Type B pancreatic cell (in vitro differentiated cells): ENCODE data around the gene GFRA1. TPM values are rescaled to one million over a fixed set of nuclear protein-coding genes. Genes with fewer than 3 reads are reported as not detected.

Experiments
- DNase-seq: peaks from one replicate; pipeline ENCODE4 v3.0.0; 2021; ENCODE audit warnings: mixed read lengths; ENCODE audit not compliant: unreplicated experiment; ENCODE audit errors: extremely low spot score
- H3K27ac Mint-ChIP-seq: 2 replicates; pipeline ENCODE4 v1.8.0; 2021; ENCODE audit warnings: mild to moderate bottlenecking, mixed read lengths
- H3K27me3 Mint-ChIP-seq: 2 replicates; pipeline ENCODE4 v1.8.0; 2021; ENCODE audit warnings: mixed read lengths
- H3K36me3 Mint-ChIP-seq: 2 replicates; pipeline ENCODE4 v1.8.0; 2021; ENCODE audit warnings: mixed read lengths
- H3K4me1 Mint-ChIP-seq: one replicate; pipeline ENCODE4 v1.8.0; 2021; ENCODE audit warnings: mixed read lengths; ENCODE audit not compliant: unreplicated experiment
- H3K4me3 Mint-ChIP-seq: 2 replicates; pipeline ENCODE4 v1.8.0; 2021; ENCODE audit warnings: mild to moderate bottlenecking, mixed read lengths
- H3K9me3 Mint-ChIP-seq: 2 replicates; pipeline ENCODE4 v1.8.0; 2021; ENCODE audit warnings: mixed read lengths
- CTCF ChIP-seq: fragments of 200-600 bp; sonication (generic); conservative IDR thresholded peaks from 2 replicates; pipeline ENCODE4 v1.5.0; 2021; ENCODE audit warnings: antibody characterized with exemption, mild to moderate bottlenecking
- total RNA-seq: library from RNA; stranded (reverse); gene quantifications from 2 replicates; pipeline ENCODE4 v1.2.1, GENCODE V29; 2021; ENCODE audit warnings: low replicate concordance

The GFRA1 gene
- total RNA-seq, 1 donor from 2014 or later: 45.6 TPM

- no peak overlapping the region for H3K27ac Mint-ChIP-seq
- no peaks in the 10 kb centered on the region for H3K4me1 Mint-ChIP-seq
- H3K27me3 Mint-ChIP-seq: peaks cover 4% of the 10 kb centered on the region
- no peak overlapping the region for H3K4me3 Mint-ChIP-seq
- no peaks in the 10 kb centered on the region for H3K36me3 Mint-ChIP-seq
- no peak for TF ChIP-seq CTCF
- no peak for DNase-seq
- H3K9me3 Mint-ChIP-seq: no peaks in the 10 kb centered on the region
Observed at GRCh38 chr10:116157485-116157884, 115.5 kb downstream of the GFRA1 start.

GRCh38 chr10:116156819-116157218, 116.2 kb downstream of the GFRA1 start:
- peaks cover 7% of the 10 kb centered on the region for H3K9me3 Mint-ChIP-seq
- no peaks in the 10 kb centered on the region for H3K36me3 Mint-ChIP-seq
- TF ChIP-seq CTCF: no peak

GRCh38 chr10:116155191-116155590, 117.8 kb downstream of the GFRA1 start:
- H3K9me3 Mint-ChIP-seq: peaks cover 10% of the 10 kb centered on the region
- peaks cover 9% of the 10 kb centered on the region for H3K27me3 Mint-ChIP-seq
- no peaks in the 10 kb centered on the region for H3K4me1 Mint-ChIP-seq
- H3K36me3 Mint-ChIP-seq: no peaks in the 10 kb centered on the region
- DNase-seq: no peak
- H3K4me3 Mint-ChIP-seq: no peak overlapping the region
- H3K27ac Mint-ChIP-seq: no peak overlapping the region
- no peak for TF ChIP-seq CTCF

More at GRCh38 chr10:116156819-116157218, 116.2 kb downstream of the GFRA1 start:
- H3K4me1 Mint-ChIP-seq: no peaks in the 10 kb centered on the region
- no peak overlapping the region for H3K4me3 Mint-ChIP-seq
- no peak overlapping the region for H3K27ac Mint-ChIP-seq
- no peak for DNase-seq
- H3K27me3 Mint-ChIP-seq: peaks cover 7% of the 10 kb centered on the region

GRCh38 chr10:116154651-116155050, 118.4 kb downstream of the GFRA1 start:
- Mint-ChIP-seq H3K9me3 (peaks cover 10% of the 10 kb centered on the region), H3K4me3 (no peak overlapping the region), H3K27ac (no peak overlapping the region), H3K4me1 (no peaks in the 10 kb centered on the region), H3K36me3 (no peaks in the 10 kb centered on the region), H3K27me3 (peaks cover 9% of the 10 kb centered on the region)
- no peak for TF ChIP-seq CTCF
- DNase-seq: no peak

GRCh38 chr10:116151076-116151475, 121.9 kb downstream of the GFRA1 start:
- no peak for DNase-seq
- H3K27ac Mint-ChIP-seq: no peak overlapping the region
- no peaks in the 10 kb centered on the region for H3K36me3 Mint-ChIP-seq
- TF ChIP-seq CTCF: no peak
- H3K9me3 Mint-ChIP-seq: peaks cover 10% of the 10 kb centered on the region
- peaks cover 6% of the 10 kb centered on the region for H3K27me3 Mint-ChIP-seq
- H3K4me3 Mint-ChIP-seq: no peak overlapping the region
- peaks cover 9% of the 10 kb centered on the region for H3K4me1 Mint-ChIP-seq

GRCh38 chr10:116150606-116151005, 122.4 kb downstream of the GFRA1 start:
- Mint-ChIP-seq H3K27me3 (peaks cover 6% of the 10 kb centered on the region), H3K4me3 (no peak overlapping the region), H3K36me3 (no peaks in the 10 kb centered on the region), H3K9me3 (peaks cover 10% of the 10 kb centered on the region), H3K4me1 (peaks cover 9% of the 10 kb centered on the region), H3K27ac (no peak overlapping the region)
- TF ChIP-seq CTCF: no peak
- no peak for DNase-seq
